ENCODE results near the gene SELE.
A peak's percentile ranks its signal among the peaks of the same experiment; 100 is the strongest.
"Not testable (repeated sequence)": the region's sequence is repeated elsewhere in the genome, so short reads cannot be mapped to it uniquely, and the experiment has no call there.

SELE gene

DNA sequence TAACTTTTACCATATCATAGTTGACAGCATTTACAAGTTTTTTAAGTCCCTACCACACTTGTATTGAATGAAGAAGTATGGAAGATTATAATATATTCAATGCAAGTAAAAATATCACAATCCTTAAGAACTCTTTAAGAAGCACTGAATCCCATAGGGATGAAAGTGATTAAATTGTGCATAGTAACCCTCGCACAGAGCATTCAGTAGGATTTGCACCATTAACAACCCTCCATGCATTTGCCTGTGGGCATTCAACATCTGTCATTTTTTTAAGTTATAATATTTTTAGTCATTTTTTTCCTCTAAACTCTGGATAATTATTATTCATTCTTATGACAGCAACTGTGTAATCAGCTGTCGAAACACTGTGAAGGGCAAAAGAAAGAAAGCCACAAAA, 10.1 kb downstream of the SELE start:
- no peak for DNase-seq

DNA sequence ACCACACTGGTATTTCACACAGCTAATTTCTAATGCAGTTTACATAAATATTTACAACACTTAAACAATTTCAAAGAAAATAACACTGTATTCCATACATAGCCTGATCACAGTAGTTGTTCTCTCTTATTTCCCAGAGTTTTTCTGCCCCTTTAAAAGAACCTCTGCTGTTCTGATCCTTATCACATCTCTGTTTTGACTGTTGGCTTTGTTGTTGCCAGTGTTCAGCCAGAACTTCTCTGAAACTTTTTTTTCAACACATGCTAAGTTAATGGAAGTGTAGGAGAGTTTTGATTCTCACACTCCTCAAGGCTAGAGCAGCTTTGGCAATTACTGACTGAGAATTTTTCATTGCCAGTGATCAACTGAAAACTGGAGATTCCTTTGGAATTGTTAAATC, 11.1 kb downstream of the SELE start:
- DNase-seq, result no peak

DNA sequence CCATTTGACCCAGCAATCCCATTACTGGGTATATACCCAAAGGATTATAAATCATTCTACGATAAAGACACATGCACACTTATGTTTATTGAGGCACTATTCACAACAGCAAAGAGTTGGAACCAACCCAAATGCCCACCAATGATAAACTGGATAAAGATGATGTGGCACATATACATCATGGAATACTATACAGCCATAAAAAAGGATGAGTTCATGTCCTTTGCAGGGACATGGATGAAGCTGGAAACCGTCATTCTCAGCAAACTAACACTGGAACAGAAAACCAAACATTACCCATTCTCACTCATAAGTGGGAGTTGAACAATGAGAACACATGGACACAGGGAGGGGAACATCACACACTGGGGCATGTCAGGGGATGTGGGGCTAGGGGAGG, 18.8 kb downstream of the SELE start:
- DNase-seq, result not testable (repeated sequence)

DNA sequence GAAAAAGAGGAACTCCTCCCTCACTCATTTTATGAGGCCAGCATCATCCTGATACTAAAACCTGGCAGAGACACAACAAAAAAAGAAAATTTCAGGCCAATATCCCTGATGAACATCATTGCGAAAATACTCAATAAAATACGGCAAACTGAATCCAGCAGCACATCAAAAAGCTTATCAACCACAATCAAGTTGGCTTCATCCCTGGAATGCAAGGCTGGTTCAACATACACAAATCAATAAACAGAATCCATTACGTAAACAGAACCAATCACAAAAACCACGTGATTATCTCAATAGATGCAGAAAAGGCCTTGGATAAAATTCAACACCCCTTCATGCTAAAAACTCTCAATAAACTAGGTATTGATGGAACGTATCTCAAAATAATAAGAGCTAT, 20.8 kb downstream of the SELE start:
- not testable (repeated sequence) for DNase-seq

DNA sequence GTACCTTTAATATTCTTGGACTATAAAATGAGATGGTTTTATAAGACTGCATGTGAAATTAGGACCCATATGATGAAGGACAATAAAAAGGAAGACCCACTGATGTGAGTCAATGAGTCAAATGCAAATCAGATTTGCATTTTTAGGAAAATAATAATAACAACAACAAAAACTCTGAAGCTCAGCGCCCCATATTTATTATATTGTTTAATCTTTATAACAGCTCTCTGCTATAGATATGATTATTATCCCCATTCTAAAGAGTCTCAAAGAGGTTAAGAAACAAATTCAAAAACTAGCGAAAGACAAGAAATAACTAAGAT, 21.6 kb downstream of the SELE start:
- no peak for DNase-seq

DNA sequence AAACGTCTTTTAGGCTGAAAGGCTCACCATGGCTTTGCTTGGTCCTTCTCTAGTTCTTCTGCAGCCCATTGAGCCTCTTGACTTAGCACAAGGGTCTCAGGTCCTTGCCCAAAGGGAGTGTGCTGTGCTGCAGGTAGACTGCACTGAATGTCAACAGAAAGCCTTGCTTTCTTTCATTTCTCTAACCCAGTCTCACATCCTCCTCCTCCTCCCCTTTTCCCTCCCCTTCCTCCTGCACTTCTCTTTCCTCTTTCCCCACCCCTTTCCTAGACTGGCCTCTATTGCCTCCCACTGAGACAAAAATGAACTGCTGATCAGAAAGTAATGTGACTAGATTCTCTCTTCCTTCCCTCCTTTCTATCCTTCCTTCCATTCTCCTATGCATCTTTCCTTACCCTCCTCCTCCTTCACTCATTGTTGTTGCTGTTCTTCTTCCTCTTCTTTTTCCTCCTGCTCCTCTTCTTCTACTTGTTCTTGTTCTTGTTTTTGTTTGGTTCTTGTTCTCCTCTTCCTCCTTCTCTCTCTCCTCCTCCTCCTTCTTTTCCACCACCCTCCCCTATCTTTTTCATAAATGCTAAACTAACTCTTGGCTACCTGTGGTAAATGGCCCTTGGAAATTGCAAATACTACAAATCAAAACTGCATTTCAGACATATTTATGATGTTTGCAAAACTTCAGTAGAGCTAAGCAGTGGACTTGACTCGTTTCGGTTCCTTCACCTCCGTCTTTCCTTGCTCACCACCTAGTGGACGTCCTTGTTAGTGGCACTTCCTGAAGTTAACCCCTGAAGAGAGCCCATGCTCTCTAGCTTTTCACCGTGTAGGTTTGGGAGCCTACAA, 22.2 kb downstream of the SELE start, which contains the start of gene SELL:
Gene SELL (minus strand): TSS at position 152 of the 840 bp plus-strand sequence. CDS start 122 bp downstream, at position 30.
- DNase-seq, result peak; percentile 47

DNA sequence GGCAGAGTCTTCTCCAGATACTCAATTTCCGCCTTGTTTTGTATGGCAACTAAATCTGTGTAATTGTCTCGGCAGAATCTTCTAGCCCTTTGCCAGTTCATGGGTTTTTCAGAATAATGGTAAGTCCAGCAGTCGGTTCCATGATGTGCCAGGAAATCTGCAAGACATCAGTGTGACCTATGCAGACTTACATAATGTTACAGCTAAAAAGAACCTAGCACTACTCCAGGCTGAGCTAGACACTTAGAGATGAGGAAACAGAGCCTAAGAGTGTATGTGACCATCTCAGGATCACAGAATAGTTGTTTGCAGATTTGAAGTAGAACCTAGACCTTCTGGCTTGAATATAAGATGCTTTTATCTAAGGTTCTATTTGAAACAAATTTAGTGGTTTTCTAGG, 25.2 kb downstream of the SELE start:
- DNase-seq, result no peak

DNA sequence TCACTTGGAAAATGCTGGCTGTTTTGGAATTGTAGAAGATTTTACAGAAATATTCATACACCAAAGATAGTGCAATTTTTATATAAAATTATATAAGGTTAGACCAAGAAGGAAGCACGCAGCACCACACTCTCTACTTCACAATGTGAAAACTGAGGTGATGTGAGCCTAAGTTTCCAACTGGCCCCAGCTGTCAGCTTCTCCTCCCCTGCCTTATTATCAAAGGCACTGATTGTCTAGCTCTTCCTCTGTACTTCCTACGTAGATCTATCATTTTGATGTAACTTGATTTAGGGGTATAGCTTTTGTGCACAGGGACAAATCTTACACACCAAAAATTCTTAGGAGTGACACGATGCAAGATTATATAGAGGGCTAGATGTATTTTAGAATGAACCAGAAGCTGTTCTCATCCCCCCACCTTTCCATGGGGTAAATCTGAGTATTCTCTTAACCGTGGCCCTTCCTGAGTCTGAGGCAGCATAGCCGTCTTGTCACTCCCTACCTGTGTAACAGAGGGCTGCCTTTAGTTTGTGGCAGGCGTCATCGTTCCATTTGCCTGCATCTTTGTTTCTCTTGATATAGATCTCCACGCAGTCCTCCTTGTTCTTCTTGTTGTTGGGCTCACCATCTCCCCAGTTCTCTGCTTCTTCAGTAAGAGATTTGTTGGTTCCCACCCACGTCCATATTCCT, 25.8 kb downstream of the SELE start:
- DNase-seq, result no peak

DNA sequence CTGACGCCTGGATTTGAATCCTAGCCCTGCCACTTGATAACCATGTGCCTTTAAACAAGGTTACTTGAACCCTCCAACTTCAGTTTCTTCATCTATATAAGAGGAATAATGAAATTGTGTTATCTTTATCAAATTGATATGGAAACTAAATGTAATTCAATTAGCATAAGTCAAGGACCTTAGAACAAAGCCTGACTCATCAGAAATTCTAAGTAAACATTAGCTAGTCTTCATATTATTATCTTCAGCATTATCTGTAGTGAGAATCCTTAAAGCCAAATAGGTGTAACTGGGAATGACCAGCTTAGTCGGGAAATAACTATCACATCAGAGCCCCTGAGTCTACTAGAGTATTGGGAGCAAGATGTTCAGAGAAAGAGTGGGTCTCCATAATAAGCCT, 29.1 kb downstream of the SELE start:
- no peak for DNase-seq

DNA sequence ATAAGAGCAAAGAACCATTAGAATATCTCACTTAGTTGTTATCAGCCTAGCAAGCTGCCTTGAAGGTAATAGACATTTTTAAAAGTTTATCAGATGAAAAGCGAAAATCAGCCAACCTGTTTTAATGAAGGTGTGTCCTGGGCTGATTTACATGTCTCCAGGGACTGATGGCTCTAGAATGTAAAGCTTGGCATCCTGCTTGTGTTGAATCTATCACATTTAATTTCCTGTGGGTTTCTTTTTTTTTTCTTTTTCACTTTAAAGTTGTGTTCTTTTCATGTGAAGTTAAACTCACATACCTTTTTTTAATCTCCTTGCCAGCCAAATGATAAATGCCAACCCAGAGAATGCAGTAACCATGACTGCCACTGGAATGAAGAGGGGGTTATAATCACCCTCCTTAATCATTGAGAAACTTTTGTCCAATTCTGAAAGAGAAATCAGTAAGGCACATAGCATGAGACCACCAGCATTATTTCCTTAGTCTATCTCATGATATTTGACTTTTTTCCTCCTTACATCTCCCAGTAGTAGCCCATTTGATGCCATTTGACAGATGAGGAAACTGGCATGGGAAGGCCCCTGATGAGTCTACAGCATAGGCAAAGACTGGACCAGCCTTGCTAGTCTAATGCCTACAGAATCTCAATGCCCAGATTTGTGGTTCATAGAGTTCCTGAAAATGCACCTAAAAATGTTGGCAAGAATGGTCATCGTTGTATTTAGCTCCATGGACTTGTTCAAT, 32.4 kb downstream of the SELE start:
- no peak for DNase-seq

DNA sequence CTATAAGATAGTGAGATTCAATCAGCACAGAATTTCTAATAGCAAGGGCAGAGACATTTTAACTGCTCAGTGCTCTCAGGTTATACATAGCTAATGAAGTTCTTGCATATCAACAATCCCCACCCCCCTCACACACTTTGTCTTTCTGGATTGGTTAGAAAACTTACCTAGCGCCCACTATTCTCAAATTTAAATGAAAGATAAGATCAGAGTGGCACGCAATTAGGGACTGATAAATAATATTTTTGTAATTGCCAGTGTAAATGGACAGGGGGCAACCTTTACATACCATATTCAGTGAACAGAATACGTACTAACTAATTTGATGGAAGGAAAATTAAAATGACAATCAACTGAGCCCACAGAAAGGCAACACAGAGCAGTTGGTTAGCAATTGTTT, 34.2 kb downstream of the SELE start:
- no peak for DNase-seq

DNA sequence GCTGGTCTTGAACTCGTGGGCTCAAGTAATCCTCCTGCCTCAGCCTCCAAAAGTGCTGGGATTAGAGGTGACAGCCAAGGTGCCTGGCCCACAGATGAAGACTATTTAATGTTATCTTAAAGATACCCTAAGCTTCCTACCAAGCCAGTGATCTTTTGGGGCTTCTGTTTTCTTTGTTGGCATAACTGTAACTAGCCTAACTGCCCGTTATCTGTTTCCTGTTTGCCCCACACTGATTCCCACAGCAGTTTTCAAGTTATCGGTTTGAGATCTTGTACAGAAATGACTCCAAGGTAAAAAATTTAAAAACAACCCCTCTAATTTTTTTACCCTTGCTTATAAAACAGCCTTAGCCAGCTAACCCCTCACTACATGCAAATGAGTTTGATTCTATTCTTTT, 34.9 kb downstream of the SELE start:
- no peak for DNase-seq

DNA sequence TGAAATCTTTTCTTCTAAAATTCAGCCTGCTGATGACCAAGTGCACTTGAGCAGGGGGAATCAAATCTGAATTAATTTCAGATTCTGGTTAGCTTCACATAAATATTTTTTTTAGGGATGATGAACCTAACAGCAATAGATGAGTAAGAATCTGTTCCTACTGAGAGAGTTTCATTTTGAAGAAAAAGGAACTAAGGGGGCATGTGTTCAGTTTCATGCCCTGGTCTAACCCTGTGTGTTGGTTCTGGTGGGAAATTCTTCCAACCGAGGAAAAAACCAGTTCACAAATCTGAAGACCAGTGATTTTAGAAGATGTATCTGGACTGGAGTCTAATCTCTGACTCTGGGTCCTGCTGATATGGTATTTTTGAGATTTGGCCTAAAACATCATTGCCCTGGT, 36.1 kb downstream of the SELE start:
- no peak for DNase-seq

DNA sequence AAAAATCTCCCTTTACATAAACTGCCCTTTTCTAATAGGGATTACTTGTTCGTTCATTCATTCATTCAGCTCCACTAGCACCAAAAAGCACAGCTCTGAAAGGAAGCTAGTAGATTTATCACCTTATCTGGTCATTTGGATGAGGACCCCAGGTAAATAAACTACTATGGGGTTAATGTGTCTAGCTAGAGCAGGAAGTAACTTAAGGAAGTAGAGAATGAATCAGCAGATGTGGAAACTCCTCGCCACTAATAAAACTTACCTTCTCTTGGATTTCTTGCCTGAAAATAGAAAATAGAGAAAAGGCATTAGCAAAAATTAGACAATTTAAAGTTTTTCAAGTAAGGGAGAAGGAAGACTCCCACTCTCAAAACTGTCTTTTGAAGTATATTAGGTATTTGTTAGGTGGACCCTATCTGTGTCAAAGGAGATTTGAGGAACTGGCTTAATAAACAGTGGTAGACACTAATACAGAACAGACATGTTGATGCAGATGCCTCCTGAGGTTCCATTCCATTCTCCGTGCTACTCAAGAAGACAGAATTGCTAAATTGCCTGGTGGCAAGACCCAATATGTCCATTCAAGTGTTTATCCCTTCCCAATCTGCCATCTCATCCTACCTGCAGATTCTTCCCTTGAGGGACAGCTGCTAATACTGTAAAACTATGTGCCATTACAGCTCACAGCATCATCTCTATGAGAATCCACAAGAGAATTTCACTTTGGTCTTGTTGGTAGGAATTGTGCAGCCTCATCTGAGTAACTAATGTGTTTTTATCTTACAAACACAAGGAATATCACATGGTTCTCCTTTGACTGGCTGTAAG, 37.4 kb downstream of the SELE start:
- no peak for DNase-seq

DNA sequence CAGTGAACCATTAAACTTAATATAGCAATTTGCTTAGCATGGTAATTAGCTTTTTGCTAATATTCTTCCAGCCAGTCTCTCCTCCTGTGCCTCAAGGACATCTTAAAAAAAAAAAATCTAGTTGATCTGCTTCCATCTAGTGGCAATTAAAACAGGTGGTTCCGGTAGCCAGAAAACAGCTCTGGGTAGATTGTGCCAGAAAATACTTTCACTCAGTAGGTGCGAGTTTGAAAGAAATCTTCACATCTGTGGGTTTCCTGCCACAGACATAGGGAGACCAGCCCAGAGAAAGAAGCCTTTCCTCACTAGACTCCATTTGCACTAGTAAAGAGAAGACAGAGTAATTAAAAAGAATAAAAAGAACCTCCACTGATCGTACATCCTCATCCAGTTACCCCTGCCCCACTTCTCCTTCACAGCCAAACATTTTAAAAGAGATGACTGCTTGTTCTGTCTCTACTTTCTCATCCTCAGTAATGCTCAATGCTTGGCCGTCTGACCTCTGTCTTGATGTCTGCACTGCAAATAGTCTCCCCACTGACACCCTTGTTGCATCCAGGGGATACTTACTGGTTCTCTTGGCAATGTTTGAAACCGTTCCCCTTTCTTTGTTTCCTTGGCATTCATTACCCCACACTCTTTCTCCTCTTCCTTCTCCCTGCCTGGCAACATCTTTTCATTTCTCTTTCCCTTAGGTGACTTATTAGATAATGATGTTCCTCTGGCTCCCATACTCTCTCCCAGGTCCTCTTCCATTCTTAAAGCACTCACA, 39.4 kb downstream of the SELE start:
- DNase-seq, result no peak

DNA sequence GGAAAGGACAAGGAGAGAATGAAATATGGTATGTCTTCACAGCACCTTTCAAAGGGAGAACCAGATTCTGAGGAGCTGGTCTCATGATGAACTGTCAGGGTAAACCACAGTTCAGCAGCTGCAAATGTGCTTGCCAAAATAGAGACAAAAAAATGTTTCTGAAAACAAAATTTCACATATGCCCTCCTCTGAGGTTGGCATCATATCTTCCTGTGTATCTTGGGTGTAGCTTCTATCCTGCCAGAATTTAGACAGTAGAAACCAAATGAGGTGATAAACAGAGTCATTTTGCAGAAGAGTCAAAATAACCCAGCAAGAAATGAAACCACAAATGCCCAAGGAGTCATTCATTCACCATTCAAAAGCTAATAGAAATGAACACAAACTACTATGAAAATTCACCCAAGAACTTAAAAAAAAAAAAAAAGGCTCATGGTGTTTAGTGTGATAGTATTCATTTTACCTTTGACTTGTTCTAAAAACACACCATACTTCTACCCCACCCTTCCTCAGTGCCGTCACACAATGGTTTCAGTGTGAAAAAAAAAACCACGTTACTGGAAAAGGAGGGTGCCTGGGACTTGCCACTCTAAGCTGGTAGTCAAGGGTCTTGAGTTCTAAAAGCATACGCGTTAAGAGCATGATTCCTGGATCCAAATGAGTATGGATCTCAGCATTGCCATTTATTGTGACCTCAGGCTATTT, 41.0 kb downstream of the SELE start:
- DNase-seq, result no peak

DNA sequence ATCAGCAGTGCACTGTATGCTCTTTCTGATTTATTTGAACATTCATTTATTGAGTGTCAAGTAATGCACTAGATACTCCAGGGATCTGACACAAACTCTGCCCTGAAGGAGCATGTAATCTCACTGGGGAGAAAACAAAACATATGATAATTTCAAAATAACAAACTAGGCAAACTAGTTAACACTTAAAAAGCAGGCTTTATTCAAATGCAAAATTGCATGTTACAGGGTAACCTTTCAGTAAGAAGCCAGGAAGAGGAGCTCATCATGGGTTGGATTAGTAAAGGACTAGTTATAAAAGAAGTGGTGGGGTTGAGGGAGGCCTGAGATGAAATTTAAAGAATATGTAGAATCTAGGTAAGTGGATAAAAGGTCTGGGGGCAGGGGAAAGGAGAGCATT, 43.4 kb downstream of the SELE start:
- DNase-seq, result no peak

DNA sequence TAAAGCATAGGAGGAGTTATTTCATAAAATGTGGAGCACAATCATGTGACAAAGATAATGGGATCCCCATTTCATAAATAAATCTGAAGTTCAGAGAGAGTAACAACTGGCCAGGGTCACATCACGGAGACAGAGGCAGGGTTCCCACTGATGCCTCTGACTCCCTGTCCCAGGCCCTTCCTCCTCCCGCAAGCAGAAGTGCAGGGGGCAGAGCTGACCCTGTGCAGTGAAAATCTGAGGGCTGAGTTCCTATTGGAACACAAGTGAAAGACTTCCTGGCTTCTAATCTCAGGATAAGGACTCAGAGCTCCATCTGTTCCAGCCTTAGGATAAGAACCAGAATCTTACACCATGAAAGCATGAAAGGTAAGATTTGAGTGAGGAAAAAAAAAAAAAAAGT, 44.5 kb downstream of the SELE start:
- DNase-seq, result no peak

DNA sequence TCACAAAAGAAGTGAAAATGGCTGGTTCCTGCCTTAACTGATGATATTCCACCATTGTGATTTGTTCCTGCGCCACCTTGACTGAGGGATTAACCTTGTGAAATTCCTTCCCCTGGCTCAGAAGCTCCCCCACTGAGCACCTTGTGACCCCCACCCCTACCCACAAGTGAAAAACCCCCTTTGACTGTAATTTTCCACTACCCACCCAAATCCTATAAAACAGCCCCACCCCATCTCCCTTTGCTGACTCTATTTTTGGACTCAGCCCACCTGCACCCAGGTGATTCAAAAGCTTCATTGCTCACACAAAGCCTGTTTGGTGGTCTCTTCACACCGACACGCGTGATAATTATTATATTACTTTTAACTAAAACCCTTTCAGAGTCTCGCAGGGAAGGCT, 45.5 kb downstream of the SELE start:
- not testable (repeated sequence) for DNase-seq

DNA sequence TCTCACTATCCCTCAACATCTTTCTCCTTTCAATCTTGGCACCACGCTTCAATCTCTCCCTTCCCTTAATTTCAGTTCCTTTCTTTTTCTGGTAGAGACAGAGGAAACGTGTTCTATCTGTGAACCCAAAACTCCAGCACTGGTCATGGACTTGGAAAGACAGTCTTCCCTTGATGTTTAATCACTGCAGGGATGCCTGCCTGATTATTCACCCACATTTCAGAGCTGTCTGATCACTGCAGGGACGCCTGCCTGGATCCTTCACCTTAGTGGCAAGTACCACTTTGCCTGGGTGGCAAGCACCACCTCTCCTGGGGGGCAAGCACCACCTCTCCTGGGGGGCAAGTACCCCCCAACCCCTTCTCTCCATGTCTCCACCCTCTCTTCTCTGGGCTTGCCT, 50.2 kb downstream of the SELE start:
- no peak for DNase-seq

DNA sequence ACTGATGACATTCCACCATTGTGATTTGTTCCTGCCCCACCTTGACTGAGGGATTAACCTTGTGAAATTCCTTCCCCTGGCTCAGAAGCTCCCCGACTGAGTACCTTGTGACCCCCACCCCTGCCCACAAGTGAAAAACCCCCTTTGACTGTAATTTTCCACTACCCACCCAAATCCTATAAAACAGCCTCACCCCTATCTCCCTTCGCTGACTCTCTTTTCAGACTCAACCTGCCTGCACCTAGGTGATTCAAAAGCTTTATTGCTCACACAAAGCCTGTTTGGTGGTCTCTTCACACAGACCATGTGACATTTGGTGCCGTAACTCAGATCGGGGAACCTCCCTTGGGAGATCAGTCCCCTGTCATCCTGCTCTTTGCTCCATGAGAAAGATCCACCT, 50.7 kb downstream of the SELE start:
- not testable (repeated sequence) for DNase-seq

Data from effector CD8-positive, alpha-beta T cell (primary cell).